Measurements from ENCODE around the gene SHANK1.

Gene SHANK1

DNA sequence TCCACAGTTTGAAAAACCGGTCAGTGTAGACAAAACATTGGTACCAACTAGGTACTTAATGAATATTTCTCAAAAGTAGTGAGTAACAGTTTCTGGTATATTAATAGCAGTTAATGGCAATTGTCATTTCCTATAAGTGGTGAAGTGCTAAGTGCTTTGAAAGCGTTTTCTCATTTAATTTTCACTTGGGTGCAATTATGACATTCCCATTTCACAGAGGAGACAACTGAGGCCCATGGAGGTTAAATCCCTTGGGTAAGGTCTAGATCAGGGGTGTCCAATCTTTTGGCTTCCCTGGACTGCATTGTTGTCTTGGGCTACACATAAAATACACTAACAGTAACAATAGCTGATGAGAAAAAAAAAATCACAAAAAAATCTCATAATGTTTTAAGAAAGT, 79.2 kb downstream of the SHANK1 start:
- no peak overlapping the region for H3K27ac ChIP-seq
- no peak for DNase-seq (ENCODE audit: low spot score)
- TF ChIP-seq, protein P1, sequence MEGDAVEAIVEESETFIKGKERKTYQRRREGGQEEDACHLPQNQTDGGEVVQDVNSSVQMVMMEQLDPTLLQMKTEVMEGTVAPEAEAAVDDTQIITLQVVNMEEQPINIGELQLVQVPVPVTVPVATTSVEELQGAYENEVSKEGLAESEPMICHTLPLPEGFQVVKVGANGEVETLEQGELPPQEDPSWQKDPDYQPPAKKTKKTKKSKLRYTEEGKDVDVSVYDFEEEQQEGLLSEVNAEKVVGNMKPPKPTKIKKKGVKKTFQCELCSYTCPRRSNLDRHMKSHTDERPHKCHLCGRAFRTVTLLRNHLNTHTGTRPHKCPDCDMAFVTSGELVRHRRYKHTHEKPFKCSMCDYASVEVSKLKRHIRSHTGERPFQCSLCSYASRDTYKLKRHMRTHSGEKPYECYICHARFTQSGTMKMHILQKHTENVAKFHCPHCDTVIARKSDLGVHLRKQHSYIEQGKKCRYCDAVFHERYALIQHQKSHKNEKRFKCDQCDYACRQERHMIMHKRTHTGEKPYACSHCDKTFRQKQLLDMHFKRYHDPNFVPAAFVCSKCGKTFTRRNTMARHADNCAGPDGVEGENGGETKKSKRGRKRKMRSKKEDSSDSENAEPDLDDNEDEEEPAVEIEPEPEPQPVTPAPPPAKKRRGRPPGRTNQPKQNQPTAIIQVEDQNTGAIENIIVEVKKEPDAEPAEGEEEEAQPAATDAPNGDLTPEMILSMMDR (conservative IDR thresholded peaks at IDR 0.05; ENCODE audit: low read depth): no peak
- POLR2A ChIA-PET (ENCODE audit: low non-redundant PET): no interaction called here
- CTCF ChIA-PET: no interaction called here

DNA sequence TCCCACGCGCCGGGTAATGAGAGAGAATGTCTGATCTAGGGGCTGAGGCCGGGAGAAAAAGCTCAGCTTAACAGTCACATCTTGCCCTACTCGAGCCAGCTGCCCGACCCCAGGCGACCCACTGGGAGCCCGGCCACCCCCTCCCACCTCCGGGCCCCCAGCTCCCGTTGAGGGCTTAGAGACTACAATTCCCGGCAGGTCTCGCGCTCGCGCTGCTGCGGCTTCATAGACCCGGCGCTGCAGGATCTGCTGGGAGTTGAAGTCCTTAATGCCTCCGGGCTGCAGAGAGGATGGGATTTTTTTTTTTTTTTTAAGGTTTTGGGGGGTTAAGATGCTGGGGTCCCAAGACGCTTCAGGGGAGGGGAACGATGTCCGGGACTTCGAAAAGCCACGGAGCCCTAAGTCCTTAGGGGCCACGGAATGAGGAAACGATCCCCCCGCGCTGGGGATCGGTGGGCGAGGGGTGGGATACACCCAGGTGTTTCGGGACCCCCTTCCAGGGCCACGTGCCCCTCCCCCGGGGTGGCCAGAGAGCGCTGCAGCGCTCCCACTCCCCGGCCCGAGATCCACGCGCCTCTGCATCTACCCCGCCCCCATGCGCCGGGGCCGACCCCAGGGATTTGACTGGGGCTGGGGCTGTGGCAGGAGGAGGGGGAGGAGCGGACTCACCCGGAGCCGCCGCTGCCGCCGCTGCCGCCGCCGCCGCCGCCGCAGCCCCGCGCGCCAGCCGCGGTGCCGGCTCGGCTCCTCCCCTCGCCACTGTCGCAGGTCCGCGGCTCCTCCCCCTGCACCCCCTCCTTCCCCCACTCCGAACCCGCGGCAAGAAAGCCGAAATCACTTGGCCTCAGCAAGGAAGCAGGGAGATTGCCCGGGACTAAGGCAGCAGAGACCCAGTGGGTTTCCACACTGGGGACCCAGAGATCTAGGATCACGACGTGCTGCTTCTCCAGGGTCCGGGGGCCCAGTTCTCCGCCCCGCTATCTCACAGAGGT, 80.2 kb downstream of the SHANK1 start, which contains the start of gene SYT3:
TSS of gene SYT3 (minus strand) at position 761 of the 992 bp plus-strand sequence. CDS start 2,470 bp downstream, outside the sequence.
- POLR2A ChIA-PET (ENCODE audit: low non-redundant PET): no interaction called here
- CTCF ChIA-PET: interaction anchor here (0.6 kb wide), 1 partner anchor 143 kb away, joined by 3 read pairs; no protein-coding TSS in a partner anchor
- peak; percentile 62 for DNase-seq (ENCODE audit: low spot score)
- TF ChIP-seq, protein P1 (conservative IDR thresholded peaks at IDR 0.05; ENCODE audit: low read depth): no peak
- H3K27ac ChIP-seq: no peak within 1 kb of the TSS

DNA sequence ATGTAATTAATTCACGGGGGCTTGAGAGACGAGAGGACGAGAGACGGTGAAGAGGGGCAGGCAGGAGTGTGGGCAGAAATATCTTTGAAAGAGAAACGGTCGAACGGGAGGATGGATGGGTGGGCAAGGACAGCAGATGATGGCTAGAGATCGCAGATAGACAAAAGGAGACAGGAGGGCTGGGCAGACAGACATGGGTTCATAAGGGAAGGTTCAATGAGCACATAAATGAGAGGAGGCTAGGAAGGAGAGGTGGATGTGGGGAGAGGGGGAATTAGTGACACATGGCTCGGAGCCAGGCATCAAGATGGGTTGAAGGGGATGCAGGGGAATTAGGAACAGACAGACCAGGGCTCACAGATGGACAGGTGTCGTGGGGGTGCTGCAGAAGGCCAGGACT, 81.0 kb downstream of the SHANK1 start:
- no peak for DNase-seq (ENCODE audit: low spot score)
- ChIA-PET POLR2A (ENCODE audit: low non-redundant PET) (no interaction called here), CTCF (no interaction called here)
- TF ChIP-seq, protein P1 (conservative IDR thresholded peaks at IDR 0.05; ENCODE audit: low read depth): no peak
- no peak overlapping the region for H3K27ac ChIP-seq

DNA sequence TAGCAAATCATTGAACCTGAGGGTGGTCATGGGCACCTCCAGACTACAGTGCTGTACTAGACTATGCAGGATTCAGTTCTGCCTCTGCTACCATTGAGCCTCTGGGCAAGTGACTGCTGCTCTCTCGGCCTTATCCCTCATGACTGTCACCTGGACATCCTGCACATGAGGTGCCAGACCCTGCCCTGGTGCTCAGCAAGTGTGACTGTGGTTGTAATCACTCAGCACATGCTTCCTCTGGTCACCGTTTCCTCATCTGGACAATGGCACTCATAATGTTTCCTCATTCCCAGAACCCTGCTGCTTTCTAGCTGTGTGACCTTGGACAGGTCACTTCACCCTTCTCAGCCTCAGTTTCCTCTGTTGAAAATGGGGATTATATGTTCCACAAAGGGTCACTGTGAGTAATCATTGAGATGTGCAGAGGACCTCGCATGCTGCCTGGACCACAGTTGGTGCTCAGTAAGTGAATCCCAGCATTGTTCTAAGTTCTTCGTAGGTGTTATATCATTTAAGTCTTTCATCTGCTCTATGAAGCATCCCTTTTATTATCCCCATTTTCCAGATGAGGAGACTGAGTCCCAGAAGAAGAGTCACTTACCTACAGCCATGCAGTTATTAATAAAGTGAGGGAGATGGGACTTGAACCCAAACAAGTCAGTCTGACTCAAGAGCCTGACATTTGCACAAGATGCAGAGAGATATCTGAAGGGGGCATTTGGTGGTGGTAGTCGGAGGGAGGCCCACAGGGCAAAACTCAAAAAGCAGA, 83.1 kb downstream of the SHANK1 start:
- no peak overlapping the region for H3K27ac ChIP-seq
- DNase-seq (ENCODE audit: low spot score): no peak
- TF ChIP-seq, protein P1 (conservative IDR thresholded peaks at IDR 0.05; ENCODE audit: low read depth): no peak
- ChIA-PET CTCF (no interaction called here), POLR2A (ENCODE audit: low non-redundant PET) (no interaction called here)

DNA sequence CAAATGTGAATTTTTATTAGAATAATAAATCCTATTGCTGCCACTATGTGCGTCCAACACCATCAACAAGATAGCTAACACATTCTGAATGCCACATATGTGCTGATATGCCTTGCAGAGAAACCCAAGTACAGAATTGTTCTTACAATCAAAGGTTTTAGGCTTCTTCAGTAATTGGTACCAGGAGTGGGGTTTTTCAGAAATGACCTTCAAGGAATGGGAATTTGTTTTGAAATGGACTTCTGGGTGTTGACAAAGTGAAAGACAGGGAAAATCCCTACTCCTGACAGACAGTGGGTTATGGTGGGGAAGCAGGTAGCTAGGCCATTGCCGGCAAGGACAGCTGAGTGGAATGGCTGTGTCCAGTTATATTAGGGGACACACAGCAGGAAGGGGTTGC, 85.6 kb downstream of the SHANK1 start:
- TF ChIP-seq, protein P1 (conservative IDR thresholded peaks at IDR 0.05; ENCODE audit: low read depth): no peak
- H3K27ac ChIP-seq: no peak overlapping the region
- ChIA-PET CTCF (interaction anchor here (0.7 kb wide), 1 partner anchor 21 kb away, joined by 3 read pairs; no protein-coding TSS in a partner anchor), POLR2A (ENCODE audit: low non-redundant PET) (no interaction called here)
- DNase-seq (ENCODE audit: low spot score): no peak

DNA sequence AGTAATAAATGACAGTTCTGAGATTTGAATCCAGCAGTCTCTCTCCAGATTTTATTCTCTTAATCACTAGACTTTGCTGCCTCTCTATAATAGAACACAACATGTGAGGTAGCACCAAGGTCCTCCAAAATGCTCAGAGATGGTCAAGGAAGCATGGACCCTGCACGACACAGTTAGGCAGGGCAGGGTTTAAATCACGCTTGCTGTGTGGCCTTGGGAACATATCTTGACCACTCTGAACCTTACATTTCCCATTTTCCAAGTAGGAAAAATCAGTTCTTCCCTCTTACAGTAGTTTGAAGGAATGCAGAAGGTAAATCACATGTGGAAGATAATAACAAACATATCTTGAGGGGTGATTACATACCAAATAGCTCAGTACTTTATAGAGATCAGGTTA, 86.2 kb downstream of the SHANK1 start:
- no peak overlapping the region for H3K27ac ChIP-seq
- no peak for DNase-seq (ENCODE audit: low spot score)
- TF ChIP-seq, protein P1 (conservative IDR thresholded peaks at IDR 0.05; ENCODE audit: low read depth): no peak
- ChIA-PET CTCF (interaction anchor here (0.6 to 0.7 kb wide), 2 partner anchors 22 to 168 kb away, joined by 3 to 4 read pairs; no protein-coding TSS in a partner anchor), POLR2A (ENCODE audit: low non-redundant PET) (no interaction called here)

All from RWPE1 (cell line).